ENCODE results near the gene AMACR. TPM values are rescaled to one million over a fixed set of nuclear protein-coding genes. Genes with fewer than 3 reads are reported as not detected.

AMACR gene
- polyA plus RNA-seq (2013), result 10.3 TPM

GRCh38 chr5:34007621-34008600, at the start of gene AMACR:
TSS of gene AMACR (minus strand) at chr5:34008050. CDS start at chr5:34008019, 31 bp downstream.
- DNase-seq, result peak; percentile 91 to 96 (median 93)
- H3K9me3 ChIP-seq (ENCODE audit: control extremely low read depth in 1 of 5, control insufficient read depth in 4 of 5, insufficient read depth in 2 of 5, low read depth in 1 of 5, low read length in 4 of 5), result no peaks in the 10 kb centered on the region
- peak within 1 kb of the TSS; percentile 62 to 99 (median 91) for H3K4me3 ChIP-seq (ENCODE audit: control insufficient read depth in 1 of 7, extremely low read depth in 1 of 7, insufficient read depth in 4 of 7, low read depth in 2 of 7, low read length in 6 of 7)
- ChIA-PET POLR2A (interaction anchor here (0.5 kb wide), 1 partner anchor 70 kb away, joined by 4 read pairs; no protein-coding TSS in a partner anchor), CTCF (interaction anchor here (0.6 to 1.4 kb wide), 2 partner anchors 10 to 1729 kb away, joined by 3 read pairs; no protein-coding TSS in a partner anchor)
- WGBS (ENCODE audit: insufficient coverage), result 1% methylated on average over 58 of the region's 76 CpGs
- peaks cover 13 to 30% (median 20%) of the 10 kb centered on the region in 4 experiments for H3K4me1 ChIP-seq (ENCODE audit: control extremely low read depth in 1 of 4, control insufficient read depth in 4 of 4, insufficient read depth in 4 of 4, low read length in 3 of 4)
- H3K36me3 ChIP-seq (ENCODE audit: control insufficient read depth in 4 of 4, insufficient read depth in 4 of 4, low read length in 3 of 4), result peaks cover 6 to 15% (median 12%) of the 10 kb centered on the region in 4 experiments
- H3K27me3 ChIP-seq (replicated peaks in 2 of 5; ENCODE audit: control insufficient read depth in 4 of 5, insufficient read depth in 5 of 5, low read length in 4 of 5), result no peaks in the 10 kb centered on the region
- H3K27ac ChIP-seq (ENCODE audit: insufficient read depth in 1 of 2, low read depth in 1 of 2, low read length in 2 of 2, poor library complexity in 1 of 2, severe bottlenecking in 2 of 2), result peak within 1 kb of the TSS; percentile 81 to 91

- DNase-seq, result no peak
- Histone ChIP-seq H3K27me3 (replicated peaks in 2 of 5; ENCODE audit: control insufficient read depth in 4 of 5, insufficient read depth in 5 of 5, low read length in 4 of 5) (no peaks in the 10 kb centered on the region), H3K4me1 (ENCODE audit: control extremely low read depth in 1 of 4, control insufficient read depth in 4 of 4, insufficient read depth in 4 of 4, low read length in 3 of 4) (no peaks in the 10 kb centered on the region), H3K9me3 (ENCODE audit: control extremely low read depth in 1 of 5, control insufficient read depth in 4 of 5, insufficient read depth in 2 of 5, low read depth in 1 of 5, low read length in 4 of 5) (peaks cover 0 to 5% (median 0%) of the 10 kb centered on the region in 5 experiments), H3K27ac (ENCODE audit: insufficient read depth in 1 of 2, low read depth in 1 of 2, low read length in 2 of 2, poor library complexity in 1 of 2, severe bottlenecking in 2 of 2) (no peak overlapping the region), H3K4me3 (ENCODE audit: control insufficient read depth in 1 of 7, extremely low read depth in 1 of 7, insufficient read depth in 4 of 7, low read depth in 2 of 7, low read length in 6 of 7) (no peak overlapping the region), H3K36me3 (ENCODE audit: control insufficient read depth in 4 of 4, insufficient read depth in 4 of 4, low read length in 3 of 4) (peaks cover 0 to 43% (median 10%) of the 10 kb centered on the region in 4 experiments)
- CTCF ChIA-PET, result no interaction called here
- 96% methylated on average over 4 of the region's 5 CpGs for WGBS (ENCODE audit: insufficient coverage)
- POLR2A ChIA-PET, result no interaction called here
Observed at GRCh38 chr5:34057569-34057968, 49.7 kb upstream of the AMACR start.

GRCh38 chr5:34057118-34057517, 49.3 kb upstream of the AMACR start:
- H3K27ac ChIP-seq (ENCODE audit: insufficient read depth in 1 of 2, low read depth in 1 of 2, low read length in 2 of 2, poor library complexity in 1 of 2, severe bottlenecking in 2 of 2), result no peak overlapping the region
- CTCF ChIA-PET, result no interaction called here
- no peak for DNase-seq
- no peaks in the 10 kb centered on the region for H3K27me3 ChIP-seq (replicated peaks in 2 of 5; ENCODE audit: control insufficient read depth in 4 of 5, insufficient read depth in 5 of 5, low read length in 4 of 5)
- H3K4me1 ChIP-seq (ENCODE audit: control extremely low read depth in 1 of 4, control insufficient read depth in 4 of 4, insufficient read depth in 4 of 4, low read length in 3 of 4), result no peaks in the 10 kb centered on the region
- peaks cover 0 to 4% (median 0%) of the 10 kb centered on the region in 5 experiments for H3K9me3 ChIP-seq (ENCODE audit: control extremely low read depth in 1 of 5, control insufficient read depth in 4 of 5, insufficient read depth in 2 of 5, low read depth in 1 of 5, low read length in 4 of 5)
- POLR2A ChIA-PET, result no interaction called here
- no CpG with 5 or more reads among the region's 3 CpGs for WGBS (ENCODE audit: insufficient coverage)
- peaks cover 0 to 46% (median 10%) of the 10 kb centered on the region in 4 experiments for H3K36me3 ChIP-seq (ENCODE audit: control insufficient read depth in 4 of 4, insufficient read depth in 4 of 4, low read length in 3 of 4)
- no peak overlapping the region for H3K4me3 ChIP-seq (ENCODE audit: control insufficient read depth in 1 of 7, extremely low read depth in 1 of 7, insufficient read depth in 4 of 7, low read depth in 2 of 7, low read length in 6 of 7)

GRCh38 chr5:34055667-34056066, 47.8 kb upstream of the AMACR start:
- 100% methylated on average over 3 of the region's 3 CpGs for WGBS (ENCODE audit: insufficient coverage)
- Histone ChIP-seq H3K4me1 (ENCODE audit: control extremely low read depth in 1 of 4, control insufficient read depth in 4 of 4, insufficient read depth in 4 of 4, low read length in 3 of 4) (no peaks in the 10 kb centered on the region), H3K36me3 (ENCODE audit: control insufficient read depth in 4 of 4, insufficient read depth in 4 of 4, low read length in 3 of 4) (peaks cover 3 to 49% (median 11%) of the 10 kb centered on the region in 4 experiments), H3K27ac (ENCODE audit: insufficient read depth in 1 of 2, low read depth in 1 of 2, low read length in 2 of 2, poor library complexity in 1 of 2, severe bottlenecking in 2 of 2) (no peak overlapping the region), H3K4me3 (ENCODE audit: control insufficient read depth in 1 of 7, extremely low read depth in 1 of 7, insufficient read depth in 4 of 7, low read depth in 2 of 7, low read length in 6 of 7) (no peak overlapping the region), H3K9me3 (ENCODE audit: control extremely low read depth in 1 of 5, control insufficient read depth in 4 of 5, insufficient read depth in 2 of 5, low read depth in 1 of 5, low read length in 4 of 5) (no peaks in the 10 kb centered on the region), H3K27me3 (replicated peaks in 2 of 5; ENCODE audit: control insufficient read depth in 4 of 5, insufficient read depth in 5 of 5, low read length in 4 of 5) (no peaks in the 10 kb centered on the region)
- ChIA-PET CTCF (no interaction called here), POLR2A (no interaction called here)
- no peak for DNase-seq

- POLR2A ChIA-PET, result no interaction called here
- WGBS (ENCODE audit: insufficient coverage), result no CpG with 5 or more reads among the region's 1 CpG
- no peak overlapping the region for H3K27ac ChIP-seq (ENCODE audit: insufficient read depth in 1 of 2, low read depth in 1 of 2, low read length in 2 of 2, poor library complexity in 1 of 2, severe bottlenecking in 2 of 2)
- no peaks in the 10 kb centered on the region for H3K9me3 ChIP-seq (ENCODE audit: control extremely low read depth in 1 of 5, control insufficient read depth in 4 of 5, insufficient read depth in 2 of 5, low read depth in 1 of 5, low read length in 4 of 5)
- DNase-seq, result no peak
- CTCF ChIA-PET, result interaction anchor here (1.3 kb wide), 1 partner anchor 11 kb away, joined by 3 read pairs; the partner anchor contains the start of gene C1QTNF3
- no peaks in the 10 kb centered on the region for H3K4me1 ChIP-seq (ENCODE audit: control extremely low read depth in 1 of 4, control insufficient read depth in 4 of 4, insufficient read depth in 4 of 4, low read length in 3 of 4)
- no peak overlapping the region for H3K4me3 ChIP-seq (ENCODE audit: control insufficient read depth in 1 of 7, extremely low read depth in 1 of 7, insufficient read depth in 4 of 7, low read depth in 2 of 7, low read length in 6 of 7)
- no peaks in the 10 kb centered on the region for H3K27me3 ChIP-seq (replicated peaks in 2 of 5; ENCODE audit: control insufficient read depth in 4 of 5, insufficient read depth in 5 of 5, low read length in 4 of 5)
- peaks cover 6 to 49% (median 18%) of the 10 kb centered on the region in 4 experiments for H3K36me3 ChIP-seq (ENCODE audit: control insufficient read depth in 4 of 4, insufficient read depth in 4 of 4, low read length in 3 of 4)
Observed at GRCh38 chr5:34054400-34054729, 46.5 kb upstream of the AMACR start.

- H3K27me3 ChIP-seq (replicated peaks in 2 of 5; ENCODE audit: control insufficient read depth in 4 of 5, insufficient read depth in 5 of 5, low read length in 4 of 5), result no peaks in the 10 kb centered on the region
- H3K4me3 ChIP-seq (ENCODE audit: control insufficient read depth in 1 of 7, extremely low read depth in 1 of 7, insufficient read depth in 4 of 7, low read depth in 2 of 7, low read length in 6 of 7), result no peak overlapping the region
- 100% methylated on average over 2 of the region's 5 CpGs for WGBS (ENCODE audit: insufficient coverage)
- H3K27ac ChIP-seq (ENCODE audit: insufficient read depth in 1 of 2, low read depth in 1 of 2, low read length in 2 of 2, poor library complexity in 1 of 2, severe bottlenecking in 2 of 2), result no peak overlapping the region
- peaks cover 9 to 46% (median 21%) of the 10 kb centered on the region in 4 experiments for H3K36me3 ChIP-seq (ENCODE audit: control insufficient read depth in 4 of 4, insufficient read depth in 4 of 4, low read length in 3 of 4)
- peaks cover 0 to 3% (median 0%) of the 10 kb centered on the region in 4 experiments for H3K4me1 ChIP-seq (ENCODE audit: control extremely low read depth in 1 of 4, control insufficient read depth in 4 of 4, insufficient read depth in 4 of 4, low read length in 3 of 4)
- H3K9me3 ChIP-seq (ENCODE audit: control extremely low read depth in 1 of 5, control insufficient read depth in 4 of 5, insufficient read depth in 2 of 5, low read depth in 1 of 5, low read length in 4 of 5), result no peaks in the 10 kb centered on the region
- ChIA-PET POLR2A (no interaction called here), CTCF (interaction anchor here (1.3 kb wide), 1 partner anchor 11 kb away, joined by 3 read pairs; the partner anchor contains the start of gene C1QTNF3)
- DNase-seq, result no peak
Observed at GRCh38 chr5:34053571-34054399, 45.9 kb upstream of the AMACR start.
